ENCODE data around the gene GFER. TPM values are rescaled to one million over a fixed set of nuclear protein-coding genes. Genes with fewer than 3 reads are reported as not detected.
"Not testable (repeated sequence)": the region's sequence is repeated elsewhere in the genome, so short reads cannot be mapped to it uniquely, and the experiment has no call there.

The GFER gene
- total RNA-seq, 1 donor = 8.7 TPM

GRCh38 chr16:1950559-1950958, 33.4 kb upstream of the GFER start:
- no peak overlapping the region for H2AFZ ChIP-seq (ENCODE audit: low read length)
- H4K20me1 ChIP-seq (ENCODE audit: insufficient read depth, low read length) = no peaks in the 10 kb centered on the region
- no peak overlapping the region for H3K4me3 ChIP-seq (ENCODE audit: insufficient read depth, low read length)
- no peak overlapping the region for H3K4me2 ChIP-seq (ENCODE audit: insufficient read depth, low read length)
- no peaks in the 10 kb centered on the region for H3K27me3 ChIP-seq (ENCODE audit: insufficient read depth, low read length)
- no peak for TF ChIP-seq CTCF (IDR thresholded peaks at IDR 0.05; ENCODE audit: extremely low read depth, low read depth, low read length)
- peak; percentile 23 for DNase-seq (ENCODE audit: insufficient read length, low spot score, missing footprints)
- no peaks in the 10 kb centered on the region for H3K4me1 ChIP-seq (ENCODE audit: insufficient read depth, low read length)
- no peaks in the 10 kb centered on the region for H3K9me3 ChIP-seq (ENCODE audit: low read depth, low read length)
- H3K79me2 ChIP-seq (ENCODE audit: insufficient read depth, low read length) = no peaks in the 10 kb centered on the region
- H3K36me3 ChIP-seq (ENCODE audit: insufficient read depth, low read length) = no peaks in the 10 kb centered on the region
- no peak overlapping the region for H3K27ac ChIP-seq (ENCODE audit: low read depth, low read length)

GRCh38 chr16:1953734-1954133, 30.3 kb upstream of the GFER start:
- no peak for TF ChIP-seq CTCF (IDR thresholded peaks at IDR 0.05; ENCODE audit: extremely low read depth, low read depth, low read length)
- no peak overlapping the region for H2AFZ ChIP-seq (ENCODE audit: low read length)
- no peak overlapping the region for H3K4me2 ChIP-seq (ENCODE audit: insufficient read depth, low read length)
- no peaks in the 10 kb centered on the region for H3K79me2 ChIP-seq (ENCODE audit: insufficient read depth, low read length)
- H3K36me3 ChIP-seq (ENCODE audit: insufficient read depth, low read length) = no peaks in the 10 kb centered on the region
- H3K27me3 ChIP-seq (ENCODE audit: insufficient read depth, low read length) = no peaks in the 10 kb centered on the region
- H4K20me1 ChIP-seq (ENCODE audit: insufficient read depth, low read length) = no peaks in the 10 kb centered on the region
- DNase-seq (ENCODE audit: insufficient read length, low spot score, missing footprints) = peak; percentile 25
- no peak overlapping the region for H3K27ac ChIP-seq (ENCODE audit: low read depth, low read length)
- H3K9me3 ChIP-seq (ENCODE audit: low read depth, low read length) = no peaks in the 10 kb centered on the region
- no peaks in the 10 kb centered on the region for H3K4me1 ChIP-seq (ENCODE audit: insufficient read depth, low read length)
- no peak overlapping the region for H3K4me3 ChIP-seq (ENCODE audit: insufficient read depth, low read length)

- H2AFZ ChIP-seq (ENCODE audit: low read length) = not testable (repeated sequence)
- peaks cover 13% of the 10 kb centered on the region for H3K36me3 ChIP-seq (ENCODE audit: insufficient read depth, low read length)
Observed at GRCh38 chr16:1957434-1958142, 26.4 kb upstream of the GFER start.

GRCh38 chr16:1958143-1958491, 25.9 kb upstream of the GFER start:
- H3K27me3 ChIP-seq (ENCODE audit: insufficient read depth, low read length) = not testable (repeated sequence)

More at GRCh38 chr16:1957434-1958142, 26.4 kb upstream of the GFER start:
- Histone ChIP-seq H4K20me1 (ENCODE audit: insufficient read depth, low read length) (peaks cover 22% of the 10 kb centered on the region), H3K79me2 (ENCODE audit: insufficient read depth, low read length) (peaks cover 23% of the 10 kb centered on the region)
- not testable (repeated sequence) for H3K4me3 ChIP-seq (ENCODE audit: insufficient read depth, low read length); H3K27me3 ChIP-seq (ENCODE audit: insufficient read depth, low read length); H3K9me3 ChIP-seq (ENCODE audit: low read depth, low read length); H3K27ac ChIP-seq (ENCODE audit: low read depth, low read length); DNase-seq (ENCODE audit: insufficient read length, low spot score, missing footprints); H3K4me1 ChIP-seq (ENCODE audit: insufficient read depth, low read length); H3K4me2 ChIP-seq (ENCODE audit: insufficient read depth, low read length)

GRCh38 chr16:1958715-1959268, 25.2 kb upstream of the GFER start:
- DNase-seq (ENCODE audit: insufficient read length, low spot score, missing footprints) = peak; percentile 60

More at GRCh38 chr16:1958143-1958491, 25.9 kb upstream of the GFER start:
- H3K4me1 ChIP-seq (ENCODE audit: insufficient read depth, low read length) = peaks cover 11% of the 10 kb centered on the region
- not testable (repeated sequence) for H3K27ac ChIP-seq (ENCODE audit: low read depth, low read length); H3K4me3 ChIP-seq (ENCODE audit: insufficient read depth, low read length); H3K9me3 ChIP-seq (ENCODE audit: low read depth, low read length); H3K4me2 ChIP-seq (ENCODE audit: insufficient read depth, low read length); DNase-seq (ENCODE audit: insufficient read length, low spot score, missing footprints); H2AFZ ChIP-seq (ENCODE audit: low read length)
- H3K36me3 ChIP-seq (ENCODE audit: insufficient read depth, low read length) = peaks cover 19% of the 10 kb centered on the region
- peaks cover 27% of the 10 kb centered on the region for H4K20me1 ChIP-seq (ENCODE audit: insufficient read depth, low read length)
- H3K79me2 ChIP-seq (ENCODE audit: insufficient read depth, low read length) = peaks cover 28% of the 10 kb centered on the region

More at GRCh38 chr16:1958715-1959268, 25.2 kb upstream of the GFER start:
- no peaks in the 10 kb centered on the region for H3K9me3 ChIP-seq (ENCODE audit: low read depth, low read length)
- peaks cover 34% of the 10 kb centered on the region for H4K20me1 ChIP-seq (ENCODE audit: insufficient read depth, low read length)
- TF ChIP-seq CTCF (IDR thresholded peaks at IDR 0.05; ENCODE audit: extremely low read depth, low read depth, low read length) = no peak
- peaks cover 18% of the 10 kb centered on the region for H3K4me1 ChIP-seq (ENCODE audit: insufficient read depth, low read length)
- H2AFZ ChIP-seq (ENCODE audit: low read length) = peak overlapping the region; percentile 88
- H3K79me2 ChIP-seq (ENCODE audit: insufficient read depth, low read length) = peaks cover 35% of the 10 kb centered on the region
- H3K27ac ChIP-seq (ENCODE audit: low read depth, low read length) = no peak overlapping the region
- peaks cover 25% of the 10 kb centered on the region for H3K36me3 ChIP-seq (ENCODE audit: insufficient read depth, low read length)
- peak overlapping the region; percentile 80 for H3K4me2 ChIP-seq (ENCODE audit: insufficient read depth, low read length)
- no peaks in the 10 kb centered on the region for H3K27me3 ChIP-seq (ENCODE audit: insufficient read depth, low read length)
- H3K4me3 ChIP-seq (ENCODE audit: insufficient read depth, low read length) = peak overlapping the region; percentile 93

Data from osteoblast (primary cell).